ELR (cell line): ENCODE results near the gene SVIL.
"Not testable (repeated sequence)": the region's sequence is repeated elsewhere in the genome, so short reads cannot be mapped to it uniquely, and the experiment has no call there.

ENCODE experiments used
- DNase-seq: peaks from one replicate; pipeline ENCODE4 v3.0.0-alpha.2; 2015; ENCODE audit warnings: low read depth

The SVIL gene

DNA sequence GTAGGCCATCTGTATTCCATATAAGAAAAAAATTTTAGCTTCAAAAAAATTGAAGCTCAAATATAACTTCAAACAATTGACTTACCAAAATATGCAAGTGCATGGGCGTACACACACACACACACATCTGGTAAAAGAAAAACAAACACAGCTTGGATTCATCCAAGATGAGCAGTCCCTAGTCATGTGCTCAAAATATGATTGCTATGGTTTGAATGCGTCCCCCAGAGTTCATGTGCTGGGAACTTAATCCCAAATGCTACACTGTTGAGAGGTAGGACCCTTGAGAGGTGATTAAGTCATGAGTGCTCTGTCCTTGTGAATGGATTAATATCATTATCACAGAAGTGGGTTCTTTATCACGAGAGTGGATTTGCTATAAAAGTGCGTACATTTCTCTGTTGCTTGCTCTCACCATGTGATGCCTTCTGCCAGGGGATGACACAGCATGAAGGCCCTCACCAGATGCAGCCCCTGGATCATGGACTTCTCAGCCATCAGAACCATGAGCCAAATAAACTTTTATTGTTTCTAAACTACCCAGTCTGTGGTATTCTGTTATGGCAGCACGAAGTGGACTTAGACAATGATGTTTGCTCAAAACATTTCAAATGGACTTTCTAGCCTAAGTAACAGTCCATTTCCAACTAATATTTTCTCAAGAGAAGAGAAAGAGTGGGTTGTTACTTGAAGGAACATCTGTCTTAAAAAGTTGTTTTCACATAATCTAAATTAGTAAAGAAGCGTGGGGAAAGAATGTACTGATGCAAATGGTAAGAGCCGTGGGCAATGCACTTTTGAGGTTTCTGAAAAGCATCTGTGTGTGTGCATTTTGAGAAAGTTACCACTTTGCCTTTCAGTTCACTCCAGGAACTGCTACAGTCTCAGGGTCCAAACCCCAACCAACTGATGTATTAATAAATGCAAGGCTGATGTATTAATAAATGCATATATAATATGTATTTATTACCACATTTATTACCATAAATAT is 15.1 kb upstream of the SVIL start:
- DNase-seq, result peak; percentile 56

DNA sequence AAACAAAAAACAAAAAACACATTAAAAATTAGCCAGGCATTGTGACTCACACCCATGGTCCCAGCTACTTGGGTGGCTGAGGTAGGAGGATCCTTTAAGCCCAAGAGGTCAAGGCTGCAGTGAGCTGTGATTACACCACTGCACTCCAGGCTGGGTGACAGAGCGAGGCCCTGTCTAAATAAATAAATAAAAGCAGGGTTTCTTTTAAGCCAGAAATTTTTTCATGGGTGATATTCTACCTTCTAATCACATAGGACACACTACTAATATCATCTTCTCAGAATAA is 14.2 kb upstream of the SVIL start:
- DNase-seq, result peak; percentile 80

DNA sequence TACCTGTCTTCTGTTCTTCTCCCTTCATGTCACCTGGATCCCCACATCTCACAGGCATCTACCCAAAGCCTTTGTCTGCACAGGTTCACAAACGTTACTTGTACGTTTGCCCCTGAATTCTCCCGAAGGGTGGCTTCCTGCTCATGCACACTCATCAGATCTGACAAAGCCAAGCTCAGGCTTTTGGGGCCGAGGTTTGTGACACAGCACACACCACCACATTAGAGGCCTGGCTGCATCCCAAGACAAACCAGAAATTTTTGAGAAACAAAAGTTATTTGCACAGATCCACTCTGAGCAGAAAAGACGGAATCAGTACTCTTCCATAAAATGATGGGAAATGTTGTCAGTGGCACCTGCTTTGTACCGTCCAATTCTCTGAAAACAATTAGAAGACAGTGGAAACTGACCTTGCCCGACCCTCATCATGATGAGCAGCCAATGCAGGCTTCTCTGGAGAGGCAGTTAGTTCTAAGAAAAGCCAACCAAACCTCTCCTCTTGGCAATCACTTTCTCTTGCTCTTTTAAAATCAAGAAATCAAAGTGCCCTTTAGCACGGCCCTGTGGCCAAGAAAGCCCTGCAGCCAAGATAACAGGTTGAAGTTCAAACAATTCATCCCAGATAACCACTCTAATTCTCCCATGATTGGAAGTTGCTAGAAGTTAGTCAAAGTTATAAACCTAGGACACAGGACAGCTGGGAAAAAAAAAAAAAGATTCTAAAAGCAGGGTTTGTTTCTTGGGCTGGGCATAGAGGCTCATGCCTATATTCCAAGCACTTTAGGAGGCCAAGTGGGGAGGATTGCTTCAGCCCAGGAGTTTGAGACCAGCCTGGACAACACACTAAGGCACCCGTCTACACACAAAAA is 13.6 kb upstream of the SVIL start:
- peak; percentile 48 for DNase-seq

DNA sequence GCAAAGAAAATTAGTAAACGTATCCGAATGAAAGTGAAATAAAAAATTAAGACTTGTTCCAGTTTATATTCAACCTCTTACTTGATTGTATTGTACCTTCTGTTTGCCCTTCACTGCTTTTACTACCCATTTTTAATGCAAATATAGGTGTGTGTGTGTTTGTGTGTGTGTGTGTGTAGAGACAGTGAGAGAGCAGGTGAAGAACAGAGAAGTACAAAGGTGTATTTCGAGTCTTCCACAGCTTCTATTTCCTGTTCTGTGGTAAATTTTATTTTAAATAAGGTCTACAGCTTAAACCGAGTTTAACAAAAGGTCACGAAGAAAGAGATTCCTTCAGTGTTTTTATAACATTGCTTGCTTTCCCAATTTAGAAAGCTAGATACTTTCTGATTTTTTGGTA is 12.7 kb upstream of the SVIL start:
- no peak for DNase-seq

DNA sequence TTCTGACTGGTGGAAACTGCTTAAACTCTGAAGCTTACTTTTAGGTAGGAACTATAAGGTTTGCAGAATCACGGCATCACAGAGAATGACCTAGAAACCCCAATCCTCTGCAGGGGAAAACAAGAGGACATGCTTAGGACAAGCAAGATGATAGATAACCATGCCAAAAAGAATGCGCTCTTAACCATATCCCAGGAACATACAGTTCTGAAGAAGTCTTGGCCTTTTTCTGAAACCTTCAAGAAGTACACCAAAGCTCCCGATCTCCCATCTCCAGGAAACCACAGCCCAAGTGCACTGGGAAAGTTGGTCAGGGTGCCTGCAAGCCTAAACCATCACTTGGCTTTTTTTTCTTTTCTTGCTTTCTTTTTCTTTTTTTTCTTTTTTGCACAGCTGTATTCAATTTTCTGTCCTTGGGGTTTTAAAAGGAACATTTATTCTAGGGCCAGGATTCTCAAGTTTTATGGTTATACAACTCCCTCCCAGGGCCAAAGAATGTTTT is 12.2 kb upstream of the SVIL start:
- no peak for DNase-seq

DNA sequence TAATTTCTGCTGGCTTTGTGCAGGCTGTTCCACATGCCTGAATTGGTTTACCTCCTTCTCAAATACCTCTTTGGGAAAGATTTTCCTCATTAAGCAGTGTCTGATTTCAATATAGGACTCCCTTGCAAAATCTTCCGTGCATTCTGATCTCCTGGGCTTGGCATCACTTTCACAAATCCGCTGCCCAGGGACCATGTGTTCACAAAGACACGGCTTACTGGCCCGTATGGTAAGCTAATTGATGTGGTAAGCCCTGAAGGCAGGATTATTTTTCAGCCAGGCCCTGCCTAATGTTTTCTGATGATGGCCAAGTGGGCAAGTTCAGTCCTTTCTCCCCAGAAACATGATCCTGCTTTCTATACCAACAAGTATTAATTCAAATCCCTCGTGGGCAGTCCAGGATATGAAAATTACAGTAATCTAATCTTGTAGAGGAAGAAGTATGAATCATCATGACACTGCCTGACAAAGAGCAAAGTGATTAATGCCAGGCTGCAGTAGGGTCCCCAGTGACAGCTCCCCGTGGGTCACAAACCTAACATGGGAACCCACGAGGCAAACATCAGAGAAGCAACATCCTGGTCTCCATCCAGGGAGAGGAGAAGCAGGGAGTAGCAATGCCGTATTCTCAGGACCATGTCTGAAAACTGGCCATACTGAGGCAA is 11.6 kb upstream of the SVIL start:
- DNase-seq, result peak; percentile 73

DNA sequence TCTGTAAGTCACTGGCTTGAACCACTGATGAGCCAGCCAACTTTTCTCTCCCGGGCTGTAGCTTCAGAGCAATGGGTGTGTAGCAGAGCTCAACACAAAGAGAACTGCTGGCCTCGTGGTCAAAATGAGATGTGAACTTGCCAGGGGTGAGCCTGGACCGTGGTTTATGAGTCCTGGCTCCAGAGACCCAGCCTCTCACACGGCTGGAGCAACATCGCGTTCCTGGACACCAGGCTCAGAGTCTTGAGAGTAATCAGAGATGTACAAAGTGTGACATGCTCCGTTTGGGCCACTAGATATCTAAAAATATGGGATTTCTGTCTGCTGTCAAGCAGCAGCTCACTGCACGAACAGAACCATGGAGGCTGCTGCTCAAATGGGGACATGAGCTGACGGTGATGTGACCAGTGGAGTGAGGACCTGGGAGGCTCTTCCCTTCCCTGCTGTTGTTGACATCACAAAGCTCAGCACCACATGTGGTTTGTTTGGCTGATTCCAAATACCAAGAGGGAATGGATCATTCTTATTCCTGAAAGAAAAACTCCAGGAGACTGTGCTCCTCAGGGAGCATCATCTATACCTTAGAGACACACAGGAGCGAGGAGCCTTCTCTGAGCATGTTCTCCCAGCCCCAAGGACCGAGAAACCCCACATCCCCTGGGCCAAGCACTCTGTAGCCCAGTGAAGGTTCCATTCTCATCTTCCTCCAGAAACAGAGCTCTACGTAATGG is 9.2 kb upstream of the SVIL start:
- no peak for DNase-seq

DNA sequence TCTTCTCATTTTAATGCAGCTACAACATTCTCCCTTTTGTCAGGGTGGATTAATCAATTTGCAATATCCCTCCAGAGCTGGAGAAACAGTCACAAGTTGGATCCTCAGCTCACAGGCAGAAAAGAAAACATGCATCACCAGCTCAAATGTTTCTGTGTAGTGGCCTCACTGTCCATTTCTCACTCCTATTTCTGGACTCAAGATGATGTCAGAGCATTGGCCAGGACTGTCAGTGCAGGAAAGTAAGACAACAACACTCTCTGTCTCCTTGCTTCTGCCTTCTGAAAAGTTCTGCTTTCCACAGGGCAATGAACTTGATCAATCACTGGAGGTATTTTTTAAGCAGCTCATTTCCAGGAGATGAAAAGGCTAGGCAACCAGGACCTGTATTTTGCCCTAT is 8.2 kb upstream of the SVIL start:
- no peak for DNase-seq

DNA sequence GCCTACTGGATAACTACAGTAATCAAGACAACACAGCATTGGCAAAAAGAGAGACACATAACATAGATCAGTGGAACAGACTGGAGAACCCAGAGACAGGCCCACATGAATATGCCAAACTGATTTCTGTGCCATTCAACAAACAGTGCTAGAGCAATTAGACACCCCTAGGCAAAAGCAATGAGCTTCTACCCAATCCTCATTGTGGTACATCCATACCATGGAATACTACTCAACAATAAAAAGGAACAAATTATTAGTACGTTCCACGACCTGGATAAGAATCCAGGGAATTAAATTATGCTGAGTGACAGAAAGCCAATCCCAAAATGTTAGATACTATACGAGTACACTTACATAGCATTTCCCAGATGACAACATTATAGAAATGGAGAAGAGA is 2.8 kb upstream of the SVIL start:
- no peak for DNase-seq

DNA sequence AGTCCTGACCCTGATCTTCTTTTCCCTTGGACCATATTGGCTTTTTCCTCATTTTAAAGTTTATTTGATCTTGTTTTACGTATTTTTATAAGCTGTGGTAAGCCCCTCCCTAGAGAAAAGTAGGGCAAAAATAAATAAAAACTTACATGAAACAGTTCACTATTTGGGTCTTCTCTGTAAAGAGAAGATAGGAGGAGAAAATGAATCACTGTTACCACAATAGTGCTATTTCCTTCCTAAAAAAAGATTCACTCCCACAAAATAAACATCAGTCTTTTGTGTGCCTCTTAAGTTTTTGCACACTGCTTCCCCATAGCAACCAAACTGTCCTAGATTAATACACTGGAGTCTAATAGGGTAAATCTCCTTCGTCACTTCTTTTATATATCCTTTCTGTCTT is 1.4 kb upstream of the SVIL start:
- peak; percentile 63 for DNase-seq

DNA sequence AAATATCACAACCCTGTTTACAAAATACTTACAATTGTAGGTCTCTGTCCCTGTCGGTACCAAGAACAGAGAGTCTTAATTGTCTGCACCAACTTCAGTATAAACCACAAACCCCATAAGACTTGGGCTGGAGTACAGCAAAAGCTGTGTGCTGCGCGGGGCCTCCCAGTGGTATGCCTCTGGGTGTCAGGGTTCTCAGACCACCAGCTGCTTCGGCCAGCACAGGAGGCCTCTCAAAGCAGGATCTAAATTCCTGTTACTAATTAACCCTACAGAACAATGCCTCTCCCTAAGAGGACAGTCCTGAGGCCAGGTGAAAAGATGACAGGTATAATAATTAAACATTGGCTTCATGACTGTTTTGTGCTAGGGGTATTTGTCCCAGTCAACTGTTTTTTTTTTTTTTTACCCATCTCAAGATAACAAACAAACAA is 957 bp upstream of the SVIL start:
- DNase-seq, result peak; percentile 41

DNA sequence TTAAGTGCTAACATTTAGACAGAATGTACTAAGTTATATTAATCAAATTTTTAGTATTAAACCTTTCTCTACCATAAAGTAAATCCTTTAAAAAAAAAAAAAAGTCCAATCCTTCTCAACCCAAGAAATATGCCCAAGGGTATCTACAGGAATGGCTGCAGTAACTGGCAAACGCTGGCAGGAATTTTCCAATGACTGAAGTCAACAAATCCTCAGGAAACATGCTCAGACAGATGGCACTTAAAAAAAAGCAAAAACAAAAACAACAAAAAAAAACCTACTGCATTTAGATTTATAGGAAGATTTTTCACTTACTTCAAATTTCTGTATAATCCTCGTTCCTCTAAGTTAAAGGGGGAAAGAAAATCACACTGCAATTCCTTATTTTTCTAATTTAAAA is 666 bp downstream of the SVIL start:
- no peak for DNase-seq

DNA sequence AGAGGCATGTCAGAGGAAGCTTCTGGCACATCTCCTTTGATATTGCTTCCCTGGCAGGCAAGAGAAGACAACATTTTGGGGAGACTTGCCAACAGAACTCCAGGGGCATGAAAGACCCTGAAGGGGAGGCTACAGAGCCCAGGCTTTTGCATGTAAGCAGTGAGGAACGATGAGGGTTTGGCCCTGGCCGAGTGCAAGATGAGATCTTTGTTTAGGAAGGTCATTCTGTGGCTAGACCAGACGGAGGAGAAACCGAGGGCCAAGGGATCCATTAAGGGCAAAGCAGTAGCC is 3.8 kb downstream of the SVIL start:
- no peak for DNase-seq

DNA sequence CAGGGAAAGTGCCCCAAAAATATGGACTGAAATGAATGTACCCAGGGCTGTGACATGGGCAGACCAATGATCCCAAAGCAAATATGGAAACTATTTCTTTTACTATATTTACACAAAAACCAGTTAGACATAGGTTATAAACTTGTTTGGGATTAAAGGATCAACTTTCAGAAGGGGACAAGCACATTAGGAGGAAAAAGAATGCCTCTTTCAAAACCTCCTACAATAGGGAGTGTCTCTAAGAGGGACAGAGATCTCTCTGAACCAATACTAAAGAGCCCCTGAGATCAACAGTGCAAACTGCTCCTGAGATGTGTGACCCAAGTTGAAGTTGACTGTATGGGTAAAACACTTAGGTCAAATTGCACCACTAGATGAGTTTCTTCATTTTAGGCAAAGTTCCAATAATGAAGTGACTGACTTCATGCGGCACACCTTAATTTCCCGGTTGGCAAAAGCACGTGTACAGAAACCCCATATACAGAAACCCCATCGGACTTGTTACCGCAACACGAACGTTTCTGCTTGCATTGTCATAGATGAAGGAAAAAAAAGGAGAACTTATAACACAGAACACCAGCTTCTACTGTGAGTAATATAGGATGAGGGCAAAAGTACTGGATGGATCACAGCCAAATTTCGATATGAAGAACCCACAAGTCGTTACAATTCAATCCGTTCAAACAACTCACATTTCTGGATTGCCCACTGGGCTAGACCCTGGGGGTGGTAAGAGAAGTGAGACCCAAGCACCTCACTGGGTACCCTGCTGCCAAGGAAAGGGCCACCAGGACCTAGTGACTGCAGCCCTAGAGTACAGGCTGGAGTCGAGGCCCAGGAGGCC is 4.3 kb downstream of the SVIL start:
- DNase-seq, result no peak

DNA sequence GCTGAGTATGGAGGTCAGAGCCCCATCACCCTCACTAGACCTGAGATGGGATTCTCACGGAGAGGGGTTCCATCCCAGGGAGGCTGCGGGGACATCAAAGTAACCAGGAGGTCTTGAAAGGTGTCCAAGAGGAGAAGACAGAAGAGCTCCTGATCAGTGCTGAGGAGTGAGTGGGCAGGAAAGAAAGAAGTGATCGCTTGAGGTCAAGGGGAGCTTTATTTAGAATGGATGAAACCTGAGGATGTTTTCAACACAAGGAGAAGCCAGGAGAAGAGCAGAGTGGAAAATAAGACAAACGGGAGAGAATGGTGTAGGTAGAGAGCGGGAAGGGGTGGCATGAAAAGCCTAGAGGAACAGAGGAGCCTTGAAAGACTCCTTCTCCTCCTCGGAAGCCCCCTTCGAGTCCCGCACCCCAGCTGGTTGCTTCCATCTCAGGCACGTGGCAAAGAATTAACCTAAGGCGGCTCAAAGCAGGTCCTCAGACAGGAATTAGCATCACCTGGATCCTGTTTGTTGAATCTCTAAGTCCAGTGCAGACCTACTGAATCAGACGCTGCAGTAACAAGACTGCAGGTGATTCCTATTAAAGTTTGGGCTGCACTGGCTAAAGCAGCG is 5.8 kb downstream of the SVIL start:
- DNase-seq, result no peak

DNA sequence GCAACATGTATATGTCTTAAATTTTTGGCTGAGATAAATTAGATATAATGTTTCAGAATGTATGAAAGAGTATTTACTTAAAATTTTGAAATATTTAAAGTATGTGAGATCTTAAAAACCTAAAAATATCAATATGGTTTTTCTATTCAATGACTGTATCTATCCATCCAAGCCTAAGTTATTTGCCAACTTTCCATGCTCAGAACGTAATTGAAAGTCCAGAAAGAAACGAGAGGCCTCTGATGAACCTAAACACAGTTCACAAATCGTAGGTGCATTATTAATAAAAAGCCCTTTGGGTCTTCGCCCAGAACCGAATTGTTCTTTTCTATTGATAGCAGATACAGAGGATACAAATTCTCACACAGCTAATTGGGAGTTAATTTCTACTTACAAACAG is 6.5 kb downstream of the SVIL start:
- DNase-seq, result no peak

DNA sequence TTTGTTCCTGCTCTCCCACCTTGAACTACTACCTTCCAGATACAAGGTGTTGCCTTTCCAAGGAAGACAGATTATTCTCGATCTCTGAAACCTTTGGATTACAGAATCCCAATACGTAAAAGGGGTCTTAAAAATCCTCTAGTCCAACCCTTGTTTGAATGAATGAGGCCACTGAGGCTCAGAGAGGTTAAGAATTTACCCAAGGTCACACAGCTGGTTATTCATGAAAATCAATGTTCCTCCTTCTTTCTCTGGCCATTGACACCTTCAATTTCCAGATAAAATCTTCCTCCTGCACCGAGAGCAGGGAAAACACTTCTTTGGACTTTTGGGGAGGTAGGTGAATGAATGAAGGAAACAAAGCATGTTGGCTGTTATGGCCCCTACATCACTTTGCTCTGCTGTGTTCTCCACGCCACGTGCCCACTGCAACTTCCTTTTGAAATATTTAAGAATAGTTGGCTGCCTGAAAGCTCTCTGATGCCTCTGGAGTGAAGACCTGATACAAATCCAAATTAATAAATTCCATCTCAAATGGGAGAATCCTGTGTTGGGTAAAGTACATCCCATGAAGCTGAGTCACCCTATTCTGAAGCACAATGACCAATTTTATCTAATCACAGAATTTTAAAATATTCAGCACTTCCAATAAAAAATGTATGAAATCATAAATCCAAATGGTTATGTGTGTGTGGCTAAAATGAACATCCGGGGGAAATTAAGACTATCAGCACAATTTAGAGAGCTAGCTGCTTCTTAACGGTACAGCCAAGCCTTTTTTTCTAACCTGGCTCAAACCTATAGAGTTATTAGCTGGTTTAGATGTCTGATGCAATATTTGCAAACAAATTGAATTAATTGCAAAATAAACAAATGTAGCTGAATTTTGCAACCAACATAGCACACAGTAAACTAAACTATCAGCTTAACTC is 7.3 kb downstream of the SVIL start:
- DNase-seq, result peak; percentile 61

DNA sequence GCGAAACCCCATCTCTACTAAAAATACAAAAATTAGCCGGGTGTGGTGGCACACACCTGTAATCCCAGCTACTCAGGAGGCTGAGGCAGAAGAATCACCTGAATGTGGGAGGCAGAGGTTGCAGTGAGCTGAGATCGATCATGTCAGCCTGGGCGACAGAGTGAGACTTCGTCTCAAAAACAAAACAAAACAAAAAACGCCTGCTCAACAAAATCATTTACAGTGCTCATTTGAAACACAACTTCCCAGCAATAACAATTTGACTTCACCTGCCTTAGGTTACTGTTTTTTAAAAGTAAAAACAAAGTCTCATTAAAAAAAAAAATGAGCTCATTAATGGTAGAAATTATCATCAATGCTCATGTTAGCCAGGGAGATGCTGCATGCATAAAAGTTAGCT is 10.4 kb downstream of the SVIL start:
- not testable (repeated sequence) for DNase-seq

DNA sequence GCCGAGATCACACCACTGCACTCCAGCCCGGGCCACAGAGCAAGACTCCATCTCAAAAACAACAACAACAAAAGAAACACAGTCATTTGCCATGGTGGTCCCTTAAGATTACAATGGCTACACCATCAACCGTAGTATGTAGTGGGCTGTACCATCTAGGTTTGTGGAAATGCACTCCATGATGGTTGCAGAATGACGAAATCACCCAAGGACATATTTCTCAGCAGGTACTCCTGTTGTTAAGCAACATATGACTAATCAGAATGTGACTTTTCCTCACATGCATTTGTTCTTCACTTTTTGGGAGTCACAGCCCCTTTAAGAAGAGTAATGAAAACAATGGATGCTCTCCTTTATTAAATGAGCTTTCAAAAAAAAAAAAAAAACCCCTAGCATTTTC is 11.0 kb downstream of the SVIL start:
- peak; percentile 15 for DNase-seq
